Daoy (cell line): Measurements from ENCODE around the gene SWT1. TPM values are rescaled to one million over a fixed set of nuclear protein-coding genes. Genes with fewer than 3 reads are reported as not detected.
"Not testable (repeated sequence)": the region's sequence is repeated elsewhere in the genome, so short reads cannot be mapped to it uniquely, and the experiment has no call there.

Experiments
- DNase-seq: peaks from one replicate; pipeline ENCODE4 v3.0.0-alpha.2; 2015; ENCODE audit warnings: low read depth
- total RNA-seq: library from RNA; depleted of rRNA; stranded (reverse); fragments of >200 nt; shearing (Covaris generic); gene quantifications from 2 replicates; pipeline ENCODE4 v1.2.3, GENCODE V29; 2014

Gene SWT1
- total RNA-seq, 1 experiment from 2014 or later: 2.3 TPM

DNA sequence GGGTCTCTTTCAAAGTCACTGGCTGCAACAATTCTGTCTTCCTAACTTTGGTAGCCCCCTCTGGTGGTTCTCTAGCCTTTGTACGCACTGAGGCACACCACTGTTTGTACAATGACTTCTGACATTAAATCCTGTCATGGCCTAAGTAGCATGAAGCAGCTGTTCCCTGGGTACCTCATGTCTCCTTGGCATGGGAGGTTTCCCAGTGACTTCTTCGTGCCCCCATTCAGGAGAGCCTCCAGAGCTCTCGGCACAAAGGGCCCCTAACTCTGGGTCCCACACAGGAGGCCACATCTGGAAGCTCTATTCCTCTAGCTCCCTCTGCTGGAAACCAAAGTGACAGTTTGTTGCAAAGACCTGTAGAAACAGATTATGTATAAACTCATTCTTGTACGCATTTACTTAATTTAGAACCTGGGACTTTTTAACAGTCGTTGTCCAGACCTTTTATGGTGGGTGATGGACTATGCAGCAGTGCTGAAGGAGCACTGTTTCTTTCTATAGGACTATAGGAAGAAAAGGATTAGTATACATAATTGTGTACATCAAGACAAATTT lies 13.4 kb downstream of the SWT1 start:
- DNase-seq: peak; percentile 52

DNA sequence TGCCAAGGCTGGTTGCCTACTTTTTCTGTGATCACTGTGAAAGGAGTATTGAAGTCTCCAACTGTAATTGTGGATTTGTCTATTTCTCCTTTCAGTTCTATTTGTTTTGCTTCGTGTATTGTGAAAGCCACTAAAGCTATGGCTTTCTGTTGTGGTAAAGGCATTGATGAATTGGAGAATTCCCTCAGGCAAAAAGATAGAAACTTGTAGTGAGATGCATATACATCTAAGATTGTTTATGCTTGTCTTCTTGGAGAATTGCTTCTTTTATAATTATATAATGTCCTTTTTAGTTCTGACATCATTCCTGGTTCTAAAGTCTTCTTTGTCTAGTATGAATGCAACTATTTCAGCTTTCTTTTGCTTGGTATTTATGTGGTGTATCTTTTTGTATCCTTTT lies 36.8 kb downstream of the SWT1 start:
- DNase-seq: no peak

DNA sequence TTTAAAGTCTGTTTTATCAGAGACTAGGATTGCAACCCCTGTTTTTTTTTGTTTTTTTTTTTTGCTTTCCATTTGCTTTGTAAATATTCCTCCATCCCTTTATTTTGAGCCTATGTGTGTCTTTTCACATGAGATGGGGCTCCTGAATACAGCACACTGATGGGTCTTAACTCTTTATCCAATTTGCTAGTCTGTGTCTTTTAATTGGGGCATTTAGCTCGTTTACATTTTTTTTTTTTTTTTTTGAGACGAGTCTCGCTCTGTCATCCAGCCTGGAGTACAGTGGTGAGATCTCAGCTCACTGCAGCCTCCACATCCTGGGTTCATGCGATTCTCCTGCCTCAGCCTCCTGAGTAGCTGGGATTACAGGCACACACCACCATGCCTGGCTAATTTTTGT lies 41.7 kb downstream of the SWT1 start:
- DNase-seq: not testable (repeated sequence)

DNA sequence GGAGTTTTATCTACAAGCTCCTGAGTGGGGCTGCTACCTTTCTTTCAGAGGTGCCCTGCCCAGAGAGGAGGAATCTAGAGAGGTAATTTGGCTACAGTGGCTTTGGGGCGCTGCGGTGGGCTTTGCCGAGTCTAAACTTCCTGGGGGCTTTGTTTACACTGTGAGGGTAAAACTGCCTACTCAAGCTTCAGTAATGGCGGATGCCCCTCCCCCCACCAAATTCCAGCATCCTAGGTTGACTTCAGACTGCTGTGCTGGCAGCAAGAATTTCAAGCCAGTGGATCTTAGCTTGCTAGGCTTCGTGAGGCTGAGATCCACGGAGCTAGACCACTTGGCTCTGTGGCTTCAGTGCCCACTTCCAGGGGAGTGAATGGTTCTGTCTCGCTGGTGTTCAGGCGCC lies 43.9 kb downstream of the SWT1 start:
- DNase-seq: no peak

DNA sequence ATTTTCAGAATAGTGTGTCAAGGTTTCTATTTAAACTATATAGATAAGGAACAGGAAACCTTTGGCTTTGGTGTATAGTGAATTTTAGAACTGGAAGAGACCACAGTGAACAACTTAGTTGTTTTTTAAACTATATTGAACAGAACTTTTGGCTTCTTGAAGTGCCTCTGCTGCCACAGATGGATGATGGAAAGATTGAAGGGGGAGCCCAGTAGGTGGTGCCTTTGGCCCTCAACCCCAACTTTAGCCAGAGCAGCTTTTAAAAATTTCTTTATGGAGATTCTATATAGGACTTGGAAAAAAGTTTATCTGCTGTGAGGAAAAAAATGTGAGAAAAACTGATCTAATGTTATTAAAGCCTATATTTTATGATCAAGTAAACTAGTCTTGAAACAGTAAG lies 50.2 kb downstream of the SWT1 start:
- DNase-seq: no peak

DNA sequence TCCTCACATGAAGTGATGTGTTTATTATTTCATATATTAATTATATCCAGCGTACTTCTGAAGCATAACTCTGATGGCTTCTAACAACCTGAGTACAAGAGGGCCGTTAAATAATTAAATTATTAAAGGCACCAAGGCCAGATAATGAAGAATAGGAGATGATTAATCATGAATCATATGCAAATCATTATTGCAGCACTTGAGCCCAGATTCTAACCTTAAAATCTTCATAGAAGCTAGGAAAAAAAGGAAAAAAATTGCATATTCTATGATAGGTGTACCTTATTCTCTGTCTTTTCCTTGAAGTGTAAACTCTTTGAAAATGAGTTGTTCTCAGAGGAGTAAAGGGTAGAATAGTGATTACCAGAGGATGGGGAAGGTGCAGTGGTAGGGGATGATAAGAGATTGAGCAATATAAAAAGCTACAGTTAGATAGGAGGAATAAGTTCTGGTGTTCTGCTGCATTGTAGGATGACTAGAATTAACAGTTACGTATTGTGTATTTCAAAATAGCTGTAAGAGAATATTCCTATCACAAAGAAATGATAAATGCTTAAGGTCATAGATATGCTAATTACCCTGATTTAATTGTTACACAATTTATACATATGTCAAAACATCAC lies 51.1 kb downstream of the SWT1 start:
- no peak for DNase-seq

DNA sequence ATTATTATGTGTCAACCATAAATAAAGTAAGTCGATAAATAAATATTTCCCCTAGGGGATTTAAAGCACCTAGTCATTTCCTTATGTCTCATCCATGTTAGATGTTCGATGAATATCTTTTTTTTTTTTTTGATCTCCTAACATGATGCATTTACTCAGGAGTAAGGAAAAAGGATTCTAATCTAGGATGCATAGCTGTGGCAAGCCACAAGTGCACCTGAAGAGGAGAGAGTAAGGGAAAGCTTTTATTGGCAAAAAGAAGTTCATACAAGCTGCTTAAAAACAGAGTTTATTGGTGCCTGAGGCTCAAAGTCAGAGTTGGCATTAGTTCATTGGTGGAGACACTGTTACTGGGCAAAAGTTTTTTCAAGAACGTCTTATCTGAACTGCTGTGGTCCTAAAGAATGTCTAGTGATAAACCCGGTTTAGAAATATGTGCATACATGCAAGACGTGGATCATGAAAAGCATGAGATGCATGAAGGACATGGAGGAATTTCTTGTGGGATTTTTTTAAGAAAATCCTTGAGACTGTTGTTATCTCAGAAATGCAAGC lies 51.7 kb downstream of the SWT1 start:
- DNase-seq: no peak

DNA sequence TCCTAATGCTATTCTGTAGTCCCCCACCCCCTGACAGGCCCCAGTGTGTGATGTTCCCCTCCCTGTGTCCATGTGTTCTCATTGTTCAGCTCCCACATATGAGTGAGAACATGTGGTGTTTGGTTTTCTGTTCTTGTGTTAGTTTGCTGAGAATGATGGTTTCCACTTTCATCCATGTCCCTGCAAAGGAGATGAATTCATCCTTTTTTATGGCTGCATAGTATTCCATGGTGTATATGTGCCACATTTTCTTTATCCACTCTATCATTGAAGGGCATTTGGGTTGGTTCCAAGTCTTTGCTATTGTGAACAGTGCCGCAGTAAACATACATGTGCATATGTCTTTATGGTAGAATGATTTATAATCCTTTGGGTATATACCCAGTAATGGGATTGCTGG lies 52.4 kb downstream of the SWT1 start:
- not testable (repeated sequence) for DNase-seq

DNA sequence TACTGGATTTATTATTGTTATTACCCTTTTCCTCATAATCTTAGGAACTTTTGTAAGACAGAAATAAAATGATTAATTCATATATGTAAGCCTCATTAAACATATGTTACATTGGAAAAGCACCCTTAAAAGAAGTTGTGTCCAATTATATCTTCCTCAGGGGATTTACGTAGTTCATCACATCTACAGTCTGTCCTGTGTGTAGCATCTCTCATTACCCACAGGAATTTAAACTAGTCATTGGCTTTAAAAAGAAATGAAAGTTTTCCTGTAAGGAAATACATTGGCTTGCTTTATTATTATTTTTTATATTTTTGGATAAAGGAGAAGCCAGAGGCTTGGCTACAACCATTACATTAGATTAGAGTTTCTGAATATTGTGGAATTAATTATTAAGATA lies 56.1 kb downstream of the SWT1 start:
- DNase-seq: no peak

DNA sequence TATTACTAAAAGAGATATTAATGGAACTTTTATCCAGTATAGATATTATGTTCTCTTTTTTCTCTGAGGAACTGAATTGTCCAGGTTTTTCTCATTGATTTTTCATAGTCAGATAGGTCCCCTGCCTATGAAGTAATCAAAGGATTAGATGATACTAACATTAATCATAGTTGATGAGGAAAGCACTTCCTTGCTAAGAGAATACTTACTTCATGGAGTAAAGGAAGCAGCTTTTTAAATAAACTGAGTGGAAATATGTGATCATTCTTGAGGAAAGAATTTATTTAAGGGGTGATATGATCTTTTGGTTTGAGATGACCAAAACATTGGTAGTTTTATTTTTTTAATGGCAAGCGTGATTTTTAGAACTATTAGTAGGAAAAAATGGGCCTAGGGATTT lies 58.9 kb downstream of the SWT1 start:
- no peak for DNase-seq

DNA sequence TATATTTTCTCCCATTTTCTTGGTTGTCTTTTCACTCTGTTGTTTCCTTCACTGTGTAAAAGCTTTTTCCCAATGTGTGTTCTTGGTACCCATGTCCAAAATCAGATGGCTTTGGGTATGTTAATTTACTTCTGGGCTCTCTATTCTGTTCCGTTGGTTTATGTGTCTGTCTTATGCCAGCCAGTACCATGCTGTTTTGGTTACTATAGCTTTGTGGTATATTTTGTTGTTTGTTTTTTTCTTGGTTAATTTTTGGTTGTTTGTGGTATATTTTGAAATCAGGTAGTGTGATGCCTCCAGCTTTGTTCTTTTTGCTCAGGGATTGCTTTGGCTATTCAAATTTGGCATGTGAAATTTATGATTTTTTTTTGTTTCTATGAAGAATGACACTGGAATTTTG lies 67.2 kb downstream of the SWT1 start:
- no peak for DNase-seq

DNA sequence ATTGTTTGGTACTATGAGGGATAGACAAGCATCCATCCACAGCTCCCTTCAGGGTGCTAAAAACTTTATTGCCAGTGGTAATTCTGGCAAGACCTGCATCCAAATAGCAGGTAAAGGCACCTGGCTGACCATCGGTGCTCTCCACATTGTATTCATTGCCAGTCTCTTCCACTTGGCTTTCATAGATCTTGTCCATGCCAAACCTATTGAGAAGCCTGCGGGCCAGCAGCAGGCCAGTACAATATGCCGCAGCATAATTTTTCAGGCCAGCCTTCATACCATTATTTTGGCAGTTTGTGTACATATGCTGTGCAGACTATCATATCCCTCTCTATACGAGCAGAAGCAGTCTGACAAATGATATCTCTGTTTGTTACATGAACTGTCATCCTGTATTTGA lies 70.2 kb downstream of the SWT1 start:
- no peak for DNase-seq

DNA sequence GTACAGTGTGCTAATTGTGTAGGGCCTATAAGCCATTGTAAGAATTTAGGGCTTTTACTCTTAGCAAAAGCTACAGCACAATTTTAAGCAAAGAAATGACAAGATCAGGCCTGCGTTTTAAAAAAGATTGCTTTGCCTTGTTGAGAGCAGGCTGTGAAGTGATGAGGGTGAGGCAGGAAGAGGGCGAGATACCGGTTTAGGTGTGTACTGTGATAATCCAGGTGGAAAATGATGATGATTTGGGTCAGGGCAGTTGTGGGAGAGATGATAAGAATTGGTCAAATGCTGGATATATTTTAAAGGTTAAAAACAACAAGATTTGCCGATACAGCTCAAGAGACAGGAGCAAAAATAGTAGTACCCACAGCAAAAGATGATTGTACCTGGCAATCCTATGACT lies 72.0 kb downstream of the SWT1 start:
- DNase-seq: no peak

DNA sequence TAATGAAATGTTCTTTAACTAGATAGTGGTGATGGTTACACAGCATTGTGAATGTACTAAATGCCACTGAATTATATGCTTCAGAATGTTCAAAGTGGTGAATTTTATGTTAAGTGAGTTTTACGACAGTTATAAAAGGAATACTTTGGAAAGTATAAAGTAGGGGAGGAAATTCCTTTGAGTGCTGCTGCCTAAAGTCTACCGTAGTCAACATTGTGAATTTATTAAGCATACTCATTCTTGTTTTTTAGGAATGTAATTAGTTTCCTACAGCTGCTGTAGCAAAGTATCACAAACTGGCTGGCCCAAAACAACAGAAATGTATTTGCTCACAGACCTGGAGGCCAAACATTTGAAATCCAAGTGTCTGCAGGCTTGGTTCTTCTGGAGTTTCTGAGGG lies 73.0 kb downstream of the SWT1 start:
- no peak for DNase-seq

DNA sequence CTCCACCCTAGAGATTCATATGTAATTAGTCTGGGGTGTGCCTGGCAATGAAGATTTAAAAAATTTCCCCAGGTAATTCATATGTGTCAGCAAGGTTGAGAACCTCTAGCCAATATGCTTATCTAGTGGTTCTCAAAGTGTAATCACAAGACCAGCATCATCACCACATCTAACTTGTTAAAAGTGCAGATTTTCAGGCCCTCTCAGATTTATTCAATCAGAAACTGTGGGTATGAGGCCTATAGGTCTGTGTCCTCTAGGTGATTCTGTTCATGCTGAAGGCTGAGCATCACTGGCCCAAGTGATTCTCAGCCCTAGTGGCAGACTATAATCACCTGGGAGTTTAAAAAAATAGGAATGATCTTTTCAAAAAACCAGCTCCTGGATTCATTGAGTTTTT lies 75.9 kb downstream of the SWT1 start:
- no peak for DNase-seq

DNA sequence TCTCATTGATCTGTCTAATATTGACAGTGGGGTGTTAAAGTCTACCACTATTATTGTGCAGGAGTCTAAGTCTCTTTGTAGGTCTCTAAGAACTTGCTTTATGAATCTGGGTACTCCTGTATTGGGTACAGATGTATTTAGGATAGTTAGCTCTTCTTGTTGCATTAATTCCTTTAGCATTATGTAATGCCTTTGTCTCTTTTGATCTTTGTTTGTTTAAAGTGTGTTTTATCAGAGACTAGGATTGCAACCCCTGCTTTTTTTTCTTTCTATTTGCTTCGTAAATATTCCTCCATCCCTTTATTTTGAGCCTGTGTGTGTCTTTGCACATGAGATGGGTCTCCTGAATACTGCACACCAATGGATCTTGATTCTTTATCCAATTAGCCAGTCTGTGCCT lies 77.2 kb downstream of the SWT1 start:
- not testable (repeated sequence) for DNase-seq

DNA sequence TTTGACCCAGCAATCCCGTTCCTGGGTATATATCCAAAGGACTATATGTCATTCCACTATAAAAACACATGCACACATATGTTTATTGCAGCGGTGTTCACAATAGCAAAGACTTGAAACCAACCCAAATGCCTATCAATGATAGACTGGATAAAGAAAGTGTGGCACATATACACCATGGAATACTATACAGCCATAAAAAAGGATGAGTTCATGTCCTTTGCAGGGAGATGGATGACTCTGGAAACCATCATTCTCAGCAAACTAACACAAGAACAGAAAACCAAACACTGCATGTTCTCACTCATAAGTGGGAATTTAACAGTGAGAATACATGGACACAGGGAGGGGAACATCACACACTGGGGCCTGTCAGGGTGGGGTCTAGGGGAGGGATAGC lies 80.2 kb downstream of the SWT1 start:
- not testable (repeated sequence) for DNase-seq

DNA sequence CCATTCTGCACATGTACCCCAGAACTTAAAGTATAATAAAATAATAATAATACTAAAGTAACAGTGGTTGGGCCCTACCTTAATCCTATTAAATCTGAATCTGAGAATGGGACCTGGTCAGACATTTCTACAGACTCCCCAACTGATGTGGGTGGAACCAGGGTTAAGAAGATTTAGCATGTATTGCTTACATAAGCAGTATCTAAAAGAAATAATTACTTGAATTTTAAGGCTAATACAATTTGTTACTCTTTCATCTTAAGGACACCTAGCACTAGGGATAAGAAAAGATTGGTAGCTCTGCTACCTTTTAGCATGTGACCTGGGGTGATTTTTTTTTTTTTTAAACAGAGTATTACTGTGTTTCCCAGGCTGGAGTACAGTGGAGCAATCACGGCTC lies 80.7 kb downstream of the SWT1 start:
- DNase-seq: no peak

DNA sequence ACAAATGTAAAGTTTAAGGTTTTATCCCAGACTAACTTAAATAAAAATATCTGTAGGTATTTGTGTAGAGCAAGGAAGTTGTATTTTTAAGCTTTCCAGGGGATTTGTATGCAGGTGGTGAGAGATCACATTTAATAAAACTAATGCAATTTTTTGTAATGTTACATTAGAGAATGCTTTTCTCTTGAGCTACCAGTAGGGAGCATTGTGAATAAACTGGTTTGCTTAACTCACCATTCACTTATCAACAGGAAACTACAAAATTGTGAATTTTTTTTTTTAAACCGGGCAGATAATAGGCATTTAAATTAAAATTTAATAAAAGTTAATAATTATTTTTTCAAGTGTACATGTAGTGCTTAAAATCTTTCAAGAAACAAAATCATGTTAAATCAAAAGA lies 81.5 kb downstream of the SWT1 start:
- DNase-seq: no peak

DNA sequence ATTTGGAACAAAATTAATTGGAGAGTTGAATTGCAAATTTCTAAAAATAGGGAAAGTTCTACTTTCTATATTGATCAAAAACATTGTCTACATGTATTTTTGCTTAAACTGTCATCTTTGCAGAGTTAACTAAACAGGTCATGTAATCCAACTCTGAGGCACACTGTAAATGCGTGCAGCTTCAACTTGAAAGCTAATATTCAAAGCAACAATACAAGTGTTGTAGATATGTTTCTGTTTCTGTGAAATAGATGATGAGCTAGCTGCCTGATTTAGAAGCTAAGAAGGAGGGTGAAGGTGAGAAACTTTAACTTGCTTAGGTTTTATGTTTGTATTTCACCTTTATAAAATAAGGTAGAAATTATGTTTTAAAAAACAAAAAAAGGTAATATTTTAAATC lies 82.9 kb downstream of the SWT1 start:
- DNase-seq: no peak

DNA sequence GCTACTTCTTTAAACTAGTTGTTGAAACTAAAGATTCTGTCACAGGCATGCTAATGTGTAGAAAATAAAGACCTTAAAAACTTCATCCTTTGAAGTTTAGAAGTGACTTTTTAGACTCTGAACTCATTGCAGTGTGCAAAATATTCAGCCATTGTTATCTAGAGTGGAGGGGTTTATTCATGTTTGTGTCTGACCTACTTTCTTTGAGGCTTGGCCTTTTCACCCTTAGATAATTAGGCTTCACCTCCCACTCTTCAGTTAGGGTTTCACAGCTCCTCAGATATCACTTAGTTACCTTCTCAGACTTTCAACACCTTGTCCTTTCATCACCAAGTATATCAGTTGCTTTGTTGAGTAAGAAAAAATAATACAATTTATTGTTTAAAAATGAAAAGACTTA lies 84.2 kb downstream of the SWT1 start:
- DNase-seq: no peak

DNA sequence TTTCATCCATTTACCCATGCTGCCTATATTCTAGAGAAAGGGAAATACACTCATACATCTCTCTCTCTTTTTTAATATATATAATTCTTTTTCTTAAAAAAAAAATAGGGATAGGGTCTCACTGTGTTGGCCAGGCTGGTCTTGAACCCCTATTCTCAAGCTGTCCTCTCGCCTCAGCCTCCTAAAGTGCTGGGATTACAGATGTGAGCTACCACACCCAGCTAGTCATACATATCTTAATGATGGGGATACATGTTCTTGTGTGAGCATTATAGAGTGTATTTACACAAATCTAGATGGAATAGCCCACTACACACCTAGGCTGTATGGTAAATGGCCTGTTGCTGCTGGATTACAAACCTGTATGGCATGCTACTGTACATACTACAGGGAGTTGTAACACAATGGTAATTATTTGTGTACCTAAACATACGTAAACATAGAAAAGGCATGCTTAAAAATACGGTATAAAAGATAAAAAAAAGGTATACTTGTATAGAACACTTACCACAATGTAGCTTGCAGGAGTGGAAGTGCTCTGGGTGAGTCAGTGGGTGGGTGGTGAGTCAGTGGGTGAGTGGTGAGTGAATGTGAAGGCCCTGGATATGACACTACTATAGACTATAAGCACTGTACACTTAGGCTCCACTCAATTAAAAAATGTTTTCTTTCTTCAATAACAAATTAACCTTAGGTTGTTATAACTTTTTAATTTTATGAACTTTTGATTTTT lies 87.2 kb downstream of the SWT1 start:
- DNase-seq: peak; percentile 80

DNA sequence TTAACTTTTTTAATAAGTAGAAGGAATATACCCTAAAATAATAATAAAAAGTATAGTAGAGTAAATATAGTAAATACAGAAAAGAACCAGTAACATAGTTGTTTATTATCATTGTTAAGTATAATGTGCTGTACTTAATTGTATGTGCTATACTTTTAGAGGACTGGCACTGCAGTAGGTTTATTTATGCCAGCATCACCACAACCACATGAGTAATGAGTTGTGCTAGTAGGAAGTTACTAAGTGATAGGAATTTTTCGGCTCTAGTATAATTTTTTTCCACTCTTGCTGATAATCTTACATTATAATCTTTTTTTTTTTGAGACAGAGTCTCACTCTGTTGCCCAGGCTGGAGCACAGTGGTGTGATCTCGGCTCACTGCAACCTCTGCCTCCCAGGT lies 88.5 kb downstream of the SWT1 start:
- DNase-seq: no peak
